OCI-LY7 (cell line): ENCODE results near the gene HMCN1. TPM values are rescaled to one million over a fixed set of nuclear protein-coding genes. Genes with fewer than 3 reads are reported as not detected.

Source experiments
- BruUV-seq: library from RNA; stranded (reverse); fragments of 400-500 nt; replicated peaks from 2 replicates; lab custom pipeline; 2021; lab: Mats Ljungman, UMichigan
- CTCF ChIA-PET: fragments of 300-600 bp; sonication (Branson Sonifier 250); formaldehyde crosslinking; loops from one replicate; lab custom pipeline; 2022; ENCODE audit warnings: antibody characterized with exemption; ENCODE audit not compliant: unreplicated experiment; lab: Charles Lee
- POLR2A ChIA-PET: fragments of 300-600 bp; sonication (Branson Sonifier 250); formaldehyde crosslinking; loops from one replicate; lab custom pipeline; 2022; ENCODE audit warnings: antibody characterized with exemption; lab: Charles Lee
- DNase-seq: peaks from one replicate; pipeline ENCODE4 v3.0.0-alpha.2; 2015; ENCODE audit warnings: low spot score
- H2AFZ ChIP-seq: fragments of 200-600 bp; sonication (generic), shearing (Covaris generic); 2 replicates; pipeline ENCODE4 v1.6.1; 2014; ENCODE audit warnings: mild to moderate bottlenecking, antibody characterized with exemption, low read length, moderate library complexity
- H3K27ac ChIP-seq: fragments of 200-600 bp; sonication (generic); 2 replicates; pipeline ENCODE4 v1.5.1; 2014; ENCODE audit warnings: mixed run types, low read depth, mild to moderate bottlenecking, moderate library complexity, low read length, inconsistent platforms; ENCODE audit not compliant: poor library complexity, severe bottlenecking
- H3K36me3 ChIP-seq: fragments of 200-600 bp; sonication (generic); 2 replicates; pipeline ENCODE4 v1.6.1; 2014; ENCODE audit warnings: mild to moderate bottlenecking, antibody characterized with exemption, low read length, moderate library complexity, mixed read lengths; ENCODE audit not compliant: insufficient read depth
- H3K4me1 ChIP-seq: fragments of 200-600 bp; sonication (generic); 2 replicates; pipeline ENCODE4 v1.5.1; 2014; ENCODE audit warnings: mild to moderate bottlenecking, low read length; ENCODE audit not compliant: insufficient read depth, poor library complexity, severe bottlenecking
- H3K4me2 ChIP-seq: fragments of 200-600 bp; sonication (generic); 2 replicates; pipeline ENCODE4 v1.6.1; 2014; ENCODE audit warnings: mild to moderate bottlenecking, low read length
- H3K4me3 ChIP-seq: fragments of 200-600 bp; sonication (generic); 2 replicates; pipeline ENCODE4 v1.5.1; 2014; ENCODE audit warnings: mild to moderate bottlenecking, low read depth, low read length; ENCODE audit not compliant: poor library complexity, severe bottlenecking
- H3K79me2 ChIP-seq: fragments of 200-600 bp; sonication (generic); 2 replicates; pipeline ENCODE4 v1.6.1; 2016; ENCODE audit warnings: low read depth, mild to moderate bottlenecking, low read length, moderate library complexity, mixed read lengths; ENCODE audit not compliant: insufficient read depth
- H3K9me2 ChIP-seq: fragments of 200-600 bp; sonication (generic); 2 replicates; pipeline ENCODE4 v1.6.1; 2016; ENCODE audit warnings: mild to moderate bottlenecking, low read length, mixed read lengths; ENCODE audit not compliant: insufficient read depth
- H3K9me3 ChIP-seq: fragments of 200-600 bp; sonication (generic); 2 replicates; pipeline ENCODE4 v1.6.1; 2014; ENCODE audit warnings: mild to moderate bottlenecking, mixed run types, low read length, mixed read lengths
- H4K20me1 ChIP-seq: fragments of 200-600 bp; sonication (generic); 2 replicates; pipeline ENCODE4 v1.6.1; 2014; ENCODE audit warnings: mild to moderate bottlenecking, antibody characterized with exemption, low read length, moderate library complexity, mixed read lengths; ENCODE audit not compliant: insufficient read depth
- CTCF ChIP-seq: fragments of 200-600 bp; sonication (generic); conservative IDR thresholded peaks from 2 replicates; pipeline ENCODE4 v1.5.1; 2014; ENCODE audit warnings: mild to moderate bottlenecking, antibody characterized with exemption, low read length, moderate library complexity, mixed read lengths
- EZH2phosphoT487 ChIP-seq: fragments of 200-600 bp; sonication (generic); IDR thresholded peaks from 2 replicates; pipeline ENCODE4 v1.6.1; 2018; ENCODE audit warnings: low read depth, borderline replicate concordance, mild to moderate bottlenecking, mixed run types, antibody characterized with exemption, low read length, moderate library complexity, mixed read lengths
- intact Hi-C: fragments of 100-400 bp; cut with micrococcal nuclease; formaldehyde crosslinking; loops from one replicate; pipeline ENCODE4 v1.10.0; 2022; ENCODE audit not compliant: unreplicated experiment
- total RNA-seq, 2 experiments: library from RNA; depleted of rRNA in 1 of 2; stranded (reverse); fragments of >200 nt in 1 of 2; shearing (Covaris generic) in 1 of 2; gene quantifications; 2 replicates each; pipeline ENCODE4 v1.2.3, GENCODE V29; 2014 to 2022

The HMCN1 gene
- total RNA-seq, 2 experiments from 2014 or later: 0.02 TPM; not detected in 1

GRCh38 chr1:185690527-185690926, 43.7 kb upstream of the HMCN1 start:
- H3K4me3 ChIP-seq: no peak overlapping the region
- intact Hi-C loops: no loop called here
- H3K27ac ChIP-seq: no peak overlapping the region
- H3K79me2 ChIP-seq: no peaks in the 10 kb centered on the region
- CTCF ChIA-PET: no interaction called here
- no peaks in the 10 kb centered on the region for H3K36me3 ChIP-seq
- no peak overlapping the region for H2AFZ ChIP-seq
- POLR2A ChIA-PET: no interaction called here
- H3K9me2 ChIP-seq: no peaks in the 10 kb centered on the region
- H3K4me2 ChIP-seq: no peak overlapping the region
- peaks cover 8% of the 10 kb centered on the region for H3K4me1 ChIP-seq
- no peaks in the 10 kb centered on the region for H3K9me3 ChIP-seq
- TF ChIP-seq CTCF (no peak), EZH2phosphoT487 (no peak)
- H4K20me1 ChIP-seq: no peaks in the 10 kb centered on the region
- no TSS peak for BruUV-seq
- DNase-seq: no peak

- POLR2A ChIA-PET: interaction anchor here (1.0 kb wide), 1 partner anchor 13 kb away, joined by 5 read pairs; no protein-coding TSS in a partner anchor
These were observed 40.5 kb upstream of the HMCN1 start for GRCh38 chr1:185693654-185694053.

More at GRCh38 chr1:185693654-185694053, 40.5 kb upstream of the HMCN1 start:
- Histone ChIP-seq H3K4me2 (peak overlapping the region; percentile 32; the same call in 1 of the 2 replicates), H3K9me2 (no peaks in the 10 kb centered on the region), H3K4me3 (no peak overlapping the region), H3K4me1 (peaks cover 8% of the 10 kb centered on the region), H2AFZ (peak overlapping the region; percentile 58; the same call in 1 of the 2 replicates), H3K79me2 (no peaks in the 10 kb centered on the region), H3K27ac (no peak overlapping the region), H4K20me1 (no peaks in the 10 kb centered on the region), H3K9me3 (no peaks in the 10 kb centered on the region), H3K36me3 (no peaks in the 10 kb centered on the region)
- TF ChIP-seq EZH2phosphoT487 (no peak), CTCF (no peak)
- CTCF ChIA-PET: no interaction called here
- DNase-seq: no peak
- intact Hi-C loops: no loop called here
- no TSS peak for BruUV-seq
